Lung (tissue), 12 donors: ENCODE measurements around the gene SPRED1. TPM values are rescaled to one million over a fixed set of nuclear protein-coding genes. Genes with fewer than 3 reads are reported as not detected.

Experiments
- ATAC-seq: fragments of 200-7000 bp; cut with Tn5 transposase; one replicate; pipeline ENCODE4 v1.9.1; 2020; ENCODE audit warnings: moderate number of reproducible peaks; ENCODE audit not compliant: insufficient read depth, low FRiP score
- DNase-seq, 3 donors: peaks; one replicate each; pipeline ENCODE4 v3.0.0-alpha.2; 2013 to 2017
- H3K27ac ChIP-seq, 2 donors: one replicate each; pipeline ENCODE4 v1.5.1; 2013; ENCODE audit warnings: mild to moderate bottlenecking in 2 of 2, moderate library complexity in 2 of 2, control low read depth in 1 of 2, inconsistent platforms in 1 of 2, low read depth in 1 of 2, low read length in 1 of 2
- H3K27me3 ChIP-seq, 3 donors: one replicate each; pipeline ENCODE4 v1.5.1; 2013; ENCODE audit warnings: low read length in 2 of 3; ENCODE audit not compliant: control insufficient read depth in 3 of 3, insufficient read depth in 3 of 3
- H3K36me3 ChIP-seq, 4 donors: one replicate each; pipeline ENCODE4 v1.5.1; 2013; ENCODE audit warnings: low read length in 4 of 4, mild to moderate bottlenecking in 1 of 4, moderate library complexity in 1 of 4; ENCODE audit not compliant: control insufficient read depth in 4 of 4, insufficient read depth in 4 of 4
- H3K4me1 ChIP-seq, 5 donors: one replicate each; pipeline ENCODE4 v1.5.1; 2013; ENCODE audit warnings: low read length in 5 of 5, mild to moderate bottlenecking in 2 of 5, moderate library complexity in 1 of 5; ENCODE audit not compliant: control insufficient read depth in 5 of 5, insufficient read depth in 5 of 5
- H3K4me3 ChIP-seq: one replicate; pipeline ENCODE4 v1.5.1; 2013; ENCODE audit warnings: mild to moderate bottlenecking, control low read depth, moderate library complexity
- H3K9ac ChIP-seq, 2 donors: one replicate each; pipeline ENCODE4 v1.5.1; 2013; ENCODE audit warnings: low read length in 2 of 2, control low read depth in 1 of 2; ENCODE audit not compliant: insufficient read depth in 1 of 2
- H3K9me3 ChIP-seq, 4 donors: one replicate each; pipeline ENCODE4 v1.5.1; 2013; ENCODE audit warnings: low read length in 3 of 4, mild to moderate bottlenecking in 1 of 4, moderate library complexity in 1 of 4; ENCODE audit not compliant: control insufficient read depth in 4 of 4, insufficient read depth in 3 of 4
- WGBS, 2 donors: extraction: QIAGEN DNeasy Blood & Tissue Kit; methylation state at CpG; one replicate each; pipeline ENCODE4 v1.1.7; 2013; 5-methylcytosine and 5-hydroxymethylcytosine counted together
- polyA plus RNA-seq, 2 donors: library from polyadenylated mRNA; stranded (reverse); fragments of 200-250 nt; gene quantifications; one replicate each; pipeline ENCODE4 v1.2.1, GENCODE V29; 2013
- total RNA-seq, 2 donors: library from RNA; depleted of rRNA in 1 of 2; stranded (reverse); fragments of >200 nt in 1 of 2; gene quantifications; one replicate each; pipeline ENCODE4 v1.2.1, GENCODE V29; 2014 to 2021
- TF ChIP-seq, protein P1 (sequence below): IDR thresholded peaks from 2 replicates; pipeline ENCODE4 v1.5.1; 2012; ENCODE audit warnings: mild to moderate bottlenecking; ENCODE audit errors: control extremely low read depth, extremely low read depth
- donor health status: control.
- donor health status: control.
- donor health status: Bipolar disorder and iron deficiency.
- donor health status: healthy.
- donor health status: DM: yes; HTN: yes; CAD: no.

The SPRED1 gene
- total and polyA plus RNA-seq, 4 donors: 7.9 to 61.1 (median 31.0) TPM

- Histone ChIP-seq H3K9ac (no peak overlapping the region), H3K9me3 (no peaks in the 10 kb centered on the region), H3K4me3 (no peak overlapping the region), H3K27me3 (no peaks in the 10 kb centered on the region), H3K36me3 (peaks cover 0 to 2% (median 0%) of the 10 kb centered on the region in 4 donors), H3K27ac (no peak overlapping the region), H3K4me1 (peaks cover 0 to 5% (median 0%) of the 10 kb centered on the region in 5 donors)
- no peak for DNase-seq
- WGBS, 2 donors: 80 to 86% methylated on average over 8 of the region's 8 CpGs
- no peak for ATAC-seq
- TF ChIP-seq, protein P1, sequence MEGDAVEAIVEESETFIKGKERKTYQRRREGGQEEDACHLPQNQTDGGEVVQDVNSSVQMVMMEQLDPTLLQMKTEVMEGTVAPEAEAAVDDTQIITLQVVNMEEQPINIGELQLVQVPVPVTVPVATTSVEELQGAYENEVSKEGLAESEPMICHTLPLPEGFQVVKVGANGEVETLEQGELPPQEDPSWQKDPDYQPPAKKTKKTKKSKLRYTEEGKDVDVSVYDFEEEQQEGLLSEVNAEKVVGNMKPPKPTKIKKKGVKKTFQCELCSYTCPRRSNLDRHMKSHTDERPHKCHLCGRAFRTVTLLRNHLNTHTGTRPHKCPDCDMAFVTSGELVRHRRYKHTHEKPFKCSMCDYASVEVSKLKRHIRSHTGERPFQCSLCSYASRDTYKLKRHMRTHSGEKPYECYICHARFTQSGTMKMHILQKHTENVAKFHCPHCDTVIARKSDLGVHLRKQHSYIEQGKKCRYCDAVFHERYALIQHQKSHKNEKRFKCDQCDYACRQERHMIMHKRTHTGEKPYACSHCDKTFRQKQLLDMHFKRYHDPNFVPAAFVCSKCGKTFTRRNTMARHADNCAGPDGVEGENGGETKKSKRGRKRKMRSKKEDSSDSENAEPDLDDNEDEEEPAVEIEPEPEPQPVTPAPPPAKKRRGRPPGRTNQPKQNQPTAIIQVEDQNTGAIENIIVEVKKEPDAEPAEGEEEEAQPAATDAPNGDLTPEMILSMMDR: no peak
Observed at GRCh38 chr15:38283010-38283409, 30.4 kb downstream of the SPRED1 start.

- no peak overlapping the region for H3K9ac ChIP-seq
- H3K4me3 ChIP-seq: no peak overlapping the region
- no peak overlapping the region for H3K27ac ChIP-seq
- H3K9me3 ChIP-seq: peaks cover 0 to 5% (median 2%) of the 10 kb centered on the region in 4 donors
- ATAC-seq: no peak
- no peak for DNase-seq
- no peaks in the 10 kb centered on the region for H3K27me3 ChIP-seq
- 87 to 93% methylated on average over 4 of the region's 4 CpGs for WGBS, 2 donors
- H3K36me3 ChIP-seq: peaks cover 0 to 8% (median 3%) of the 10 kb centered on the region in 4 donors
- TF ChIP-seq, protein P1: no peak
- H3K4me1 ChIP-seq: peaks cover 0 to 5% (median 0%) of the 10 kb centered on the region in 5 donors
Observed at GRCh38 chr15:38285456-38285855, 32.8 kb downstream of the SPRED1 start.

DNA sequence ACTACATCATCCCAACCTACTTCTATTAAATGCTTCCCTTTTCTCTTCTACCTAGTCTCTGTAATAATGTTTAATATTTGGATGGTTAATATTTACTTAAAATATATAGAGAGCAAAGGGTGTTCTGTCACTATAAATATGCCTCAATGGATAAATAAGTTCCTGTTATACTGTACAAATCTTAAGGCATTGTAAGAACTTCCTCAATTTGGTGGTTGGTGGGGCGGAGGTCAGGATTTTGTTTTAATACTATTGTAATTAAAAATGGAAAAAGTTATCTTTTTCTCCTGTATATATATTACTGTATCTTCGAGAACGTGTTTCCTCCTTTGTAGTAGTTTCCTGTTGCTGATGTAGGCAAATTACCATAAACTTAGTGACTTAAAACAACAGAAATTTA lies 41.5 kb downstream of the SPRED1 start:
- WGBS, 2 donors: 22 to 43% methylated on average over 3 of the region's 3 CpGs
- Histone ChIP-seq H3K27me3 (no peaks in the 10 kb centered on the region), H3K4me1 (peaks cover 0 to 6% (median 0%) of the 10 kb centered on the region in 5 donors), H3K27ac (no peak overlapping the region), H3K4me3 (no peak overlapping the region), H3K9ac (no peak overlapping the region), H3K9me3 (peaks cover 0 to 5% (median 2%) of the 10 kb centered on the region in 4 donors), H3K36me3 (peaks cover 0 to 8% (median 3%) of the 10 kb centered on the region in 4 donors)
- no peak for DNase-seq
- TF ChIP-seq, protein P1: no peak
- ATAC-seq: no peak
